ENCODE data around the gene PLCXD3. TPM values are rescaled to one million over a fixed set of nuclear protein-coding genes. Genes with fewer than 3 reads are reported as not detected.
"Not testable (repeated sequence)": the region's sequence is repeated elsewhere in the genome, so short reads cannot be mapped to it uniquely, and the experiment has no call there.

PLCXD3 gene
- total and polyA plus RNA-seq, 4 experiments from 2014 or later: not detected

- H3K27ac ChIP-seq (ENCODE audit: low read depth, low read length); H3K27ac Mint-ChIP-seq; H3K36me3 ChIP-seq (ENCODE audit: insufficient read depth, low read length); DNase-seq; H3K36me3 Mint-ChIP-seq; H3K27me3 Mint-ChIP-seq; H3K4me1 ChIP-seq (ENCODE audit: insufficient read depth, low read length); H3K4me3 Mint-ChIP-seq; CTCF ChIA-PET (ENCODE audit: partially characterized antibody); H3K4me1 Mint-ChIP-seq; H3K27me3 ChIP-seq (ENCODE audit: insufficient read depth, low read length); intact Hi-C loops (cut with micrococcal nuclease); H3K9me3 ChIP-seq (ENCODE audit: control insufficient read depth in 1 of 2, low read length in 2 of 2); POLR2A ChIA-PET (ENCODE audit: partially characterized antibody); H3K4me3 ChIP-seq (ENCODE audit: low read length in 2 of 2): not testable (repeated sequence)
- peaks cover 0 to 17% (median 10%) of the 10 kb centered on the region in 8 donors for H3K9me3 Mint-ChIP-seq
Observed at GRCh38 chr5:41493490-41494126, 16.8 kb downstream of the PLCXD3 start.

- Mint-ChIP-seq H3K9me3 (peaks cover 0 to 7% (median under 1%) of the 10 kb centered on the region in 8 donors), H3K27ac (no peak overlapping the region), H3K4me3 (no peak overlapping the region), H3K4me1 (no peaks in the 10 kb centered on the region), H3K27me3 (no peaks in the 10 kb centered on the region), H3K36me3 (no peaks in the 10 kb centered on the region)
- DNase-seq: no peak
- Histone ChIP-seq H3K27me3 (ENCODE audit: insufficient read depth, low read length) (no peaks in the 10 kb centered on the region), H3K36me3 (ENCODE audit: insufficient read depth, low read length) (no peaks in the 10 kb centered on the region), H3K27ac (ENCODE audit: low read depth, low read length) (no peak overlapping the region), H3K9me3 (ENCODE audit: control insufficient read depth in 1 of 2, low read length in 2 of 2) (no peaks in the 10 kb centered on the region), H3K4me3 (ENCODE audit: low read length in 2 of 2) (no peak overlapping the region), H3K4me1 (ENCODE audit: insufficient read depth, low read length) (no peaks in the 10 kb centered on the region)
- intact Hi-C loops (cut with micrococcal nuclease): no loop called here
- POLR2A ChIA-PET (ENCODE audit: partially characterized antibody): no interaction called here
- CTCF ChIA-PET (ENCODE audit: partially characterized antibody): no interaction called here
Observed at GRCh38 chr5:41485533-41485932, 24.9 kb downstream of the PLCXD3 start.

GRCh38 chr5:41482715-41483114, 27.7 kb downstream of the PLCXD3 start:
- Mint-ChIP-seq H3K9me3 (peaks cover 0 to 9% (median 0%) of the 10 kb centered on the region in 8 donors), H3K4me1 (no peaks in the 10 kb centered on the region), H3K4me3 (no peak overlapping the region), H3K27ac (no peak overlapping the region), H3K27me3 (no peaks in the 10 kb centered on the region), H3K36me3 (no peaks in the 10 kb centered on the region)
- ChIA-PET POLR2A (ENCODE audit: partially characterized antibody) (no interaction called here), CTCF (ENCODE audit: partially characterized antibody) (no interaction called here)
- Histone ChIP-seq H3K4me3 (ENCODE audit: low read length in 2 of 2) (no peak overlapping the region), H3K36me3 (ENCODE audit: insufficient read depth, low read length) (no peaks in the 10 kb centered on the region), H3K9me3 (ENCODE audit: control insufficient read depth in 1 of 2, low read length in 2 of 2) (no peaks in the 10 kb centered on the region), H3K27ac (ENCODE audit: low read depth, low read length) (no peak overlapping the region), H3K4me1 (ENCODE audit: insufficient read depth, low read length) (no peaks in the 10 kb centered on the region), H3K27me3 (ENCODE audit: insufficient read depth, low read length) (no peaks in the 10 kb centered on the region)
- intact Hi-C loops (cut with micrococcal nuclease): no loop called here
- DNase-seq: no peak

- Mint-ChIP-seq H3K27me3 (no peaks in the 10 kb centered on the region), H3K9me3 (peaks cover 0 to 9% (median 0%) of the 10 kb centered on the region in 8 donors), H3K4me1 (no peaks in the 10 kb centered on the region), H3K4me3 (no peak overlapping the region), H3K27ac (no peak overlapping the region), H3K36me3 (no peaks in the 10 kb centered on the region)
- DNase-seq: no peak
- intact Hi-C loops (cut with micrococcal nuclease): no loop called here
- ChIA-PET POLR2A (ENCODE audit: partially characterized antibody) (no interaction called here), CTCF (ENCODE audit: partially characterized antibody) (no interaction called here)
- no peaks in the 10 kb centered on the region for H3K36me3 ChIP-seq (ENCODE audit: insufficient read depth, low read length)
- H3K4me3 ChIP-seq (ENCODE audit: low read length in 2 of 2): no peak overlapping the region
- no peak overlapping the region for H3K27ac ChIP-seq (ENCODE audit: low read depth, low read length)
- no peaks in the 10 kb centered on the region for H3K4me1 ChIP-seq (ENCODE audit: insufficient read depth, low read length)
- H3K27me3 ChIP-seq (ENCODE audit: insufficient read depth, low read length): no peaks in the 10 kb centered on the region
- no peaks in the 10 kb centered on the region for H3K9me3 ChIP-seq (ENCODE audit: control insufficient read depth in 1 of 2, low read length in 2 of 2)
Observed at GRCh38 chr5:41482173-41482572, 28.2 kb downstream of the PLCXD3 start.

GRCh38 chr5:41471571-41472208, 38.7 kb downstream of the PLCXD3 start:
- H3K9me3 ChIP-seq (ENCODE audit: control insufficient read depth in 1 of 2, low read length in 2 of 2); H3K27ac Mint-ChIP-seq; H3K4me3 Mint-ChIP-seq; H3K4me1 ChIP-seq (ENCODE audit: insufficient read depth, low read length); intact Hi-C loops (cut with micrococcal nuclease); CTCF ChIA-PET (ENCODE audit: partially characterized antibody); H3K4me1 Mint-ChIP-seq; H3K27me3 Mint-ChIP-seq; H3K27ac ChIP-seq (ENCODE audit: low read depth, low read length); H3K27me3 ChIP-seq (ENCODE audit: insufficient read depth, low read length); H3K36me3 Mint-ChIP-seq; H3K36me3 ChIP-seq (ENCODE audit: insufficient read depth, low read length); POLR2A ChIA-PET (ENCODE audit: partially characterized antibody); DNase-seq; H3K4me3 ChIP-seq (ENCODE audit: low read length in 2 of 2): not testable (repeated sequence)
- H3K9me3 Mint-ChIP-seq: peaks cover 5 to 36% (median 25%) of the 10 kb centered on the region in 8 donors

GRCh38 chr5:41465493-41466171, 44.8 kb downstream of the PLCXD3 start:
- ChIA-PET CTCF (ENCODE audit: partially characterized antibody) (no interaction called here), POLR2A (ENCODE audit: partially characterized antibody) (no interaction called here)
- Mint-ChIP-seq H3K27me3 (no peaks in the 10 kb centered on the region), H3K36me3 (no peaks in the 10 kb centered on the region), H3K4me1 (no peaks in the 10 kb centered on the region), H3K27ac (no peak overlapping the region), H3K4me3 (no peak overlapping the region), H3K9me3 (peaks cover 0 to 15% (median 4%) of the 10 kb centered on the region in 8 donors)
- H3K36me3 ChIP-seq (ENCODE audit: insufficient read depth, low read length): no peaks in the 10 kb centered on the region
- H3K4me1 ChIP-seq (ENCODE audit: insufficient read depth, low read length): no peaks in the 10 kb centered on the region
- intact Hi-C loops (cut with micrococcal nuclease): no loop called here
- no peaks in the 10 kb centered on the region for H3K9me3 ChIP-seq (ENCODE audit: control insufficient read depth in 1 of 2, low read length in 2 of 2)
- H3K27ac ChIP-seq (ENCODE audit: low read depth, low read length): no peak overlapping the region
- no peak overlapping the region for H3K4me3 ChIP-seq (ENCODE audit: low read length in 2 of 2)
- no peaks in the 10 kb centered on the region for H3K27me3 ChIP-seq (ENCODE audit: insufficient read depth, low read length)
- DNase-seq: no peak

GRCh38 chr5:41459557-41459956, 50.8 kb downstream of the PLCXD3 start:
- Histone ChIP-seq H3K4me3 (ENCODE audit: low read length in 2 of 2) (no peak overlapping the region), H3K36me3 (ENCODE audit: insufficient read depth, low read length) (no peaks in the 10 kb centered on the region), H3K4me1 (ENCODE audit: insufficient read depth, low read length) (no peaks in the 10 kb centered on the region), H3K9me3 (ENCODE audit: control insufficient read depth in 1 of 2, low read length in 2 of 2) (no peaks in the 10 kb centered on the region), H3K27me3 (ENCODE audit: insufficient read depth, low read length) (no peaks in the 10 kb centered on the region), H3K27ac (ENCODE audit: low read depth, low read length) (no peak overlapping the region)
- intact Hi-C loops (cut with micrococcal nuclease): no loop called here
- no peaks in the 10 kb centered on the region for H3K27me3 Mint-ChIP-seq
- H3K4me1 Mint-ChIP-seq: no peaks in the 10 kb centered on the region
- POLR2A ChIA-PET (ENCODE audit: partially characterized antibody): no interaction called here
- no peak overlapping the region for H3K4me3 Mint-ChIP-seq
- no peak overlapping the region for H3K27ac Mint-ChIP-seq
- H3K9me3 Mint-ChIP-seq: peaks cover 0 to 3% (median 0%) of the 10 kb centered on the region in 8 donors
- no peak for DNase-seq
- CTCF ChIA-PET (ENCODE audit: partially characterized antibody): no interaction called here
- no peaks in the 10 kb centered on the region for H3K36me3 Mint-ChIP-seq

All from CD4-positive, alpha-beta memory T cell (primary cell).